ENCODE results near the gene DNAJA1.
"Not testable (repeated sequence)": the region's sequence is repeated elsewhere in the genome, so short reads cannot be mapped to it uniquely, and the experiment has no call there.

DNAJA1 gene

GRCh38 chr9:33024966-33025571, at the start of gene DNAJA1:
Gene DNAJA1 (plus strand): TSS chr9:33025273. CDS start chr9:33026485, 1,212 bp downstream.
- no peak for FAIRE-seq

DNA sequence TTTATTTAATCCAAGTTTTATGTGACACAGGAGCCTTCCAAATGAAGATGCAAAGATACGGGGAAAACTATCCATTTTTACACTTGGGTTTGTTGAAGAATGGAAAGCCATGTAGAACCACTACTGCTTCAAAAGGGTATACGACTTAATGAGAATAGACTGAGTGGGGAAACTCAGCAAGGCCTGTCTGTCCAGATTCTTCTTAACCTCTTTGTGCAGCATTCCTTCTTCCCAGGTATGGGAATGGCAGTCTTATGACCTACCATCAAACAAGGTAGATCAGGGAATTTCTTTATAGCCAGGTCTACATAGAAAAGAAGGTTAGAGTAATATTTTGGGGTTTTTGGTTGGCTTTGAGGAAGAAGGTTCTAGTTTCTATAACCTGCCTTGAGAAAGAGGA, 47.0 kb upstream of the DNAJA1 start:
- FAIRE-seq: no peak

GRCh38 chr9:32986971-32987370, 38.1 kb upstream of the DNAJA1 start:
- FAIRE-seq: no peak

DNA sequence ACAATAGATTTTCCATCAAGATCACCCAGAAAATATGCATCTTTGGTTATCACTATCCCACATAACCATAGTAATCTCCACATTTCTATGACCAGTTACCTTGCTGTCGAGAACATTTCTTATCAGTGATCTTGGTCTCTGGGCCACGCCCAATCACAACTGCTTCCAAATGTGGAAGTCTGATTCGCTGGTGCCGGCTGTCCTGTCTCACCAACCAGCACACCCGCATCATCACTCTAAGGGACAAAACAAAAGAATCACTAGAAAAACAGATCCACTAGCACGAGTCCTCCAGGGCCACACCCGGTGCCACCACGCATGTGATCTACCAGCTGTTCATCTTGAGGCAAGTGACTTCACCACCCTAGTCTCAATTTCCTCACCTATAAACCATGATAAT, 35.4 kb upstream of the DNAJA1 start:
- no peak for FAIRE-seq

GRCh38 chr9:32991897-32992594, 33.0 kb upstream of the DNAJA1 start:
- FAIRE-seq: no peak

- no peak for FAIRE-seq
Observed at GRCh38 chr9:32992595-32993238, 32.4 kb upstream of the DNAJA1 start.

GRCh38 chr9:33000682-33001055, 24.4 kb upstream of the DNAJA1 start:
- not testable (repeated sequence) for FAIRE-seq

GRCh38 chr9:33005335-33005734, 19.7 kb upstream of the DNAJA1 start:
- not testable (repeated sequence) for FAIRE-seq

DNA sequence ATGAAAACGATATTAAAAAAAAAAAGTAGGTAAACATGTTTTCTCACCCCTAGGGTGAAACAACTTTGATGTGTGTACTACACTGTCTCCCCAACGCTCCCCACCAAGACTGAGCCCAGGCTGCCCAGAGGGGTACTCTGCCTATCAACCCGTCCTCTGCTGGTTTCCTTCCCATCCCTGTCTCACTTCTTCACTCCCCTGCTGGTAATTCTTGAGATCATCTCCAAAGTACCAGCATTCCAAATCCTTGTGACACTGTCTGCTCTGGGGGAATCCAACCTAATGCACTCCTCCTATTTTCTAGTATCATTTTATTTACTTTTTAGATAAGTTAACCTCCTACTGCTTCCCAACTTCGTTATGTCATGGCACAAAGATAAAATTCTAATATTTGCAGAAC, 17.3 kb upstream of the DNAJA1 start:
- FAIRE-seq: no peak

DNA sequence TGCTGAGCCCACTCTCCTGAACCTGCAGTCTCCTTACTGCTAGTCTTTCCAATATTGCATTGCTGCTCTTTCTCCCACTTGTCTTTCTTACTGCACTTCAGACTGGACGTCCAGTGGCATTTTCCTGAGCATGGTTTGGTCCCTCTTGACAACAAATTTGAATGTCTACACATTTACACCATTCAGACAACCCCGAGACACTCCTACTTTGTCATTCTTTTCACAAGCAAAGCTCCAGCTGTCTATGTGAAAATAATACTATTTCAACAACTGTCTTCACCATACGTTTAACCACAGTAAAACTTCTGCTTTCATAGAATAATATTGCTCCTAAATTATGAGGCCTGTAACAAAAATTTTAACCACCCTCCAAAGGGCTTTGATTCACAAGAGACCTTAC, 13.2 kb upstream of the DNAJA1 start:
- no peak for FAIRE-seq

DNA sequence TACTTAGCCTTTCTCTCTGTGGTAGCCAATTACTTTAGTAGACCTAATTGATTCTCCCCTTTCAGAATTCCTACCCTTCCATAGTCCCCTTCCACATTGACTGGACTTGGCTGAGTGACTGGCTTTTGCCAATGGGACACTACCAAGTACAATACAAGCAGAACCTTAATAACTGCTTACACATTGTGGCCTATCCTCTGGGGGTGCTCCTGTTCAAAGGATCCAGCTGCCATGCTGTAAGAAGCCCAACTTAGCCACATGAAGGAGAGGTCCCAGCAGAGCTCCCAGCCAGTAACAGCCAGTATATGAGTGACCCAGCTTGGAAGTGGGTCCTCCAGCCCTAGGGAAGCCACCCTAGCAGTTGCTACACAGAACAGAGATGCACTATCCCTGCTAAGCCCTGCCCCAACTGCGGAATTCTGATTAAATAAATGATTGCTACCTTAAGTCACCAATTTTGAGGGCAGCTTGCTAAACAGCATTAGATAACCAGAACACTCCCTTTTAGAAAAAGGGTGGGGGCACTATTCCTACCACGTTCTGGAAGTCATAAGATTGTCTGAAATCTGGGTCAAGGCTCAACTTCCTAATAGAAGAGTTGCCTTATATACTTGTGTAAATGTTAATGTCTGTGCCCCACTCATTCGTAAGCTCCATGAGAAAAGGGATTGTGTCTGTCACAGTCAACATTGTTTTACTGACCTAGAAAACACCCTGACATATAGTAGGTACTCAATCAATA, 12.6 kb upstream of the DNAJA1 start:
- FAIRE-seq: no peak

- FAIRE-seq: no peak
Observed at GRCh38 chr9:33013962-33014664, 11.0 kb upstream of the DNAJA1 start.

DNA sequence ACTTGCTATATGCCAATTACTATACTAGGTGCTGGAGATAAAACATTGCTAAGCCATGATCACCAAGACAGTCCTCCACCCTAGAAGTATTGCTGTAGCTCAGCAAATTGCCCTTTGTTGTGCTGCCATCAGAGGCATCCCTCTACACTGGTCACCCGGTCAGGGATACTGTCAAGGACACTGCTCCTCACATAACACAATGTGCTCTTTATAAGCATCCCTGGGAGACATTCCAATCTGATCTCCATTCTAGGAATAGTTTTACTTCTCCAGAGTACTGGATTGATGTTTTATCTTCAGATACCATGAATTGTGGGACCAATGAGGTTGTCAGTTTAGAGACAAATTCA, 10.4 kb upstream of the DNAJA1 start:
- FAIRE-seq: no peak

GRCh38 chr9:33017283-33018041, 7.6 kb upstream of the DNAJA1 start:
- no peak for FAIRE-seq

- no peak for FAIRE-seq
Observed at GRCh38 chr9:33019797-33020196, 5.3 kb upstream of the DNAJA1 start.

- FAIRE-seq: no peak
Observed at GRCh38 chr9:33022303-33022702, 2.8 kb upstream of the DNAJA1 start.

DNA sequence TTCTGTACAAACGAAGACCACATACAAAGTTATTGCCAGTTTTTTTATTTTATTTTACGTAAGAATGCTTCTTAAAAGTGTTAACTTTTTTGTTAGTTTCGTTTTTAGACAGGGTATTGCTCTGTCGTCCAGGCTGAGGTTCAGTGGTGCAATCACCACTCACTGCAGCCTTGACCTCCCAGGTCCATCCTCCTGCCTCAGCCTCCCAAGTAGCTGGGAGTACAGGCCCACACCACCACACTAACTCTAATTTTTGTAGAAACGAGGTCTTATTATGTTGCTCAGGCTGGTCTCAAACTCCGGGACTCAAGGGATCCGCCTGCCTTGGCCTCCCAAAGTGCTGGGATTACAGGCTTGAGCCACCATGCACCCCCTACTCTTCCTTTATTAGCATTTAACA, 2.3 kb upstream of the DNAJA1 start:
- no peak for FAIRE-seq

DNA sequence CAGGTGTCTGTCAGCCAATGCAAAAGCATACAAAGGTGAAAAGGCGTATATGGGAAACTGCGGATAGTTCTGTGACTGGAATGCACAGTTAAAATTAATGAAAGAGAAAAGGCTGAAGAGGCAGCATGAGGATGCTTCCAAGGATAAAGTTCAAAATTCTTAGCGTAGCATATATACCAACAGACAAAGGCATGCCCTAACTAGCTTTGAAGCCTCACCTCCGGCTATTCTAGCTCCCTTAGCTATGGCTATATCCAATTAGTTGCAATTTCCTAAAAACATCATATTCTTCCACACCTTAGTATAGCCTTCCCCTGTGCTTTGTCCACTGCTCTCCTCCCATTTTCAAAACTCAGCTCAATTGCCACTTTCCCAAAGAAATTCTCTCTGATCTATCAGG, 1.4 kb upstream of the DNAJA1 start:
- no peak for FAIRE-seq

GRCh38 chr9:33024126-33024965, 727 bp upstream of the DNAJA1 start:
- no peak for FAIRE-seq

GRCh38 chr9:33025572-33026342, 684 bp downstream of the DNAJA1 start:
- no peak for FAIRE-seq
